ENCODE measurements around the gene KCNQ1. TPM values are rescaled to one million over a fixed set of nuclear protein-coding genes. Genes with fewer than 3 reads are reported as not detected.

Gene KCNQ1
- total RNA-seq, 1 experiment from 2014 or later: 1.0 TPM

DNA sequence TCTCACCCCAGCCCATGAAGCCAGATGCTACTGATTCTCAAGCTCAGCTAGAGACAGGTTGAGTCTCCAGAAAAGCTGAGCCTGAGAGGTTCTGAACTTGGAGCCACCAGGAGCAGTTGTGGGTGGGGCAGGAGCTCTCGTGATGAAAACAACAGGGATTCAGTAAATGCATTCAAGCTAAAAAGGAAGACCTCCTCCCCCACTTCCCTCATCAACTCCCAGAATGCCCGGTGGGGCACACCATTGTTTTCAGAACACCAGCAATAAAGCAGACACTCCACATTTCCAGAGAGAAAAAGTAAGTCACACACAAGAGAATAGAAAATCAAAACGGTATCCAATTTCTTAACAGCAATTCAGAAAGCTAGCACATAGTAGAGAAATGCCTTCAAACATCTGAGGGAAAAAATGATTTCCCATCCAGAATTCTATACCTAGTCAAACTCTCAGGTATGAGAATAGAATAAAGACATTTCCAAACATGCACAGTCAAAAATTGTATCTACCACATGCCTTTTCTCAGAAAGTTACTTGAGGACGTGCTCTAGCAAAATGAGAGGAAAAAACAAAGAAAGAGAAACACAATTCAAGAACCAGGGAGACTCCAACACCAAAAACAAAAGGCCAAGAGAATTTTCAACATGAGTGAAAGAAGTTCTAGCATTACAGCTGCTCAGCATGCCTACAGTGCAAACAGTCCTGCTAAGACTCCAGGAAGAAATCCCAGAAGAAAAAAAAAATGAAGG, 383.9 kb downstream of the KCNQ1 start:
- BruUV-seq (replicated peaks): no TSS peak
- no peaks in the 10 kb centered on the region for H3K27me3 ChIP-seq (replicated peaks; ENCODE audit: control insufficient read depth, insufficient read depth, low read length)
- Mint-ChIP-seq H3K36me3 (ENCODE audit: insufficient read depth, unreplicated experiment) (no peaks in the 10 kb centered on the region), H3K27me3 (ENCODE audit: insufficient read depth, unreplicated experiment) (no peaks in the 10 kb centered on the region), H3K27ac (ENCODE audit: unreplicated experiment) (no peak overlapping the region), H3K4me3 (ENCODE audit: unreplicated experiment) (no peak overlapping the region), H3K9me3 (ENCODE audit: unreplicated experiment) (peaks cover 36% of the 10 kb centered on the region), H3K4me1 (ENCODE audit: low read depth, unreplicated experiment) (peaks cover 8% of the 10 kb centered on the region)
- POLR2A ChIA-PET: no interaction called here
- H3K9me3 ChIP-seq: peaks cover 16% of the 10 kb centered on the region
- CTCF ChIA-PET: no interaction called here
- no peak for DNase-seq
- peaks cover 16% of the 10 kb centered on the region for H3K4me1 ChIP-seq
- H3K36me3 ChIP-seq (ENCODE audit: control insufficient read depth, insufficient read depth, low read length): no peaks in the 10 kb centered on the region
- H3K4me3 ChIP-seq (ENCODE audit: low read depth, low read length): no peak overlapping the region
- TF ChIP-seq, protein P1, sequence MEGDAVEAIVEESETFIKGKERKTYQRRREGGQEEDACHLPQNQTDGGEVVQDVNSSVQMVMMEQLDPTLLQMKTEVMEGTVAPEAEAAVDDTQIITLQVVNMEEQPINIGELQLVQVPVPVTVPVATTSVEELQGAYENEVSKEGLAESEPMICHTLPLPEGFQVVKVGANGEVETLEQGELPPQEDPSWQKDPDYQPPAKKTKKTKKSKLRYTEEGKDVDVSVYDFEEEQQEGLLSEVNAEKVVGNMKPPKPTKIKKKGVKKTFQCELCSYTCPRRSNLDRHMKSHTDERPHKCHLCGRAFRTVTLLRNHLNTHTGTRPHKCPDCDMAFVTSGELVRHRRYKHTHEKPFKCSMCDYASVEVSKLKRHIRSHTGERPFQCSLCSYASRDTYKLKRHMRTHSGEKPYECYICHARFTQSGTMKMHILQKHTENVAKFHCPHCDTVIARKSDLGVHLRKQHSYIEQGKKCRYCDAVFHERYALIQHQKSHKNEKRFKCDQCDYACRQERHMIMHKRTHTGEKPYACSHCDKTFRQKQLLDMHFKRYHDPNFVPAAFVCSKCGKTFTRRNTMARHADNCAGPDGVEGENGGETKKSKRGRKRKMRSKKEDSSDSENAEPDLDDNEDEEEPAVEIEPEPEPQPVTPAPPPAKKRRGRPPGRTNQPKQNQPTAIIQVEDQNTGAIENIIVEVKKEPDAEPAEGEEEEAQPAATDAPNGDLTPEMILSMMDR (IDR thresholded peaks at IDR 0.05; ENCODE audit: insufficient read depth in 1 of 2, low read depth in 1 of 2, low read length in 1 of 2, severe bottlenecking in 1 of 2, unreplicated experiment in 1 of 2): no peak
- intact Hi-C loops (cut with micrococcal nuclease; ENCODE audit: unreplicated experiment): no loop called here

DNA sequence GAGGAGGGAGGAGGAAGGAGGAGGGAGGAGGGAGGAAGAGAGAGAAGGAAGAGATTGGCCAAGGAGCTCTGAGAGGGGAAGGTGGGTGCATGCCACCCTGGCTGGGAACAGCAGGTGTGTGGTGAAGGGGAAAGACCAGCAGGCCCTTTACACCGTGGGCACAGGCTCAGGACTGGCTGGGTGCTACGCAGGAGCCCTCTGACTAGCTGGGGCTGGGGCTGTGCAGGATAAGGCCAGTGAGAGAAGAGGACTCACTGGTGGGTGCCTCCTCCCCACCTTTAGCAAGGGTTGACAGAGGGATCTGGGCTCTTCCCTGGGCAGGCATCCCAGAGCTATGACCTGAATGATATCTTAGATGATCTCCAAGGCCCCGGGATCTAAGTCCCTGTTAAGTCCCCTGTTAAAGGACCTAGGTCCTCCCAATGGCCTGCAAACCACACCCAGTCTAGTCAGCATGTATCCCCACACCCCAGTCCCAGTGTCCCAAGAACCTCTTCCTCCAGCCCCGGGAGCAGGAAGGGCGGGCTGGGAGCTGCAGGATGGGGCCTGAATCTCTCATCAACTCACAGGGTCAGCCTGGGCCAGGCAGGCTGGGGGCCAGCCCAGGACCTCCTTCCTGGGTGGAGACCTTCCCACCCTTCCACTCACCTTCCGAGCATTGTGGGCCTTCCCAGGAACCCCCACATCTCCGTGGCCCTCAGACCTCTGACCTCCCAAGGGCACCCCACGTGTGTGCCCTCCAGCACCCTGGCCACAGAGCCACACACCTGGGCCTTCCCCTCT, 385.4 kb downstream of the KCNQ1 start:
- CTCF ChIA-PET: interaction anchor here (0.6 kb wide), 1 partner anchor 1005 kb away, joined by 3 read pairs; no protein-coding TSS in a partner anchor
- Mint-ChIP-seq H3K4me3 (ENCODE audit: unreplicated experiment) (no peak overlapping the region), H3K36me3 (ENCODE audit: insufficient read depth, unreplicated experiment) (no peaks in the 10 kb centered on the region), H3K27ac (ENCODE audit: unreplicated experiment) (peak overlapping the region; percentile 36), H3K9me3 (ENCODE audit: unreplicated experiment) (peaks cover 25% of the 10 kb centered on the region), H3K27me3 (ENCODE audit: insufficient read depth, unreplicated experiment) (no peaks in the 10 kb centered on the region), H3K4me1 (ENCODE audit: low read depth, unreplicated experiment) (peaks cover 6% of the 10 kb centered on the region)
- BruUV-seq (replicated peaks): no TSS peak
- Histone ChIP-seq H3K4me1 (peaks cover 13% of the 10 kb centered on the region), H3K9me3 (peaks cover 13% of the 10 kb centered on the region; the same call in 1 of the 2 replicates), H3K4me3 (ENCODE audit: low read depth, low read length) (no peak overlapping the region), H3K36me3 (ENCODE audit: control insufficient read depth, insufficient read depth, low read length) (no peaks in the 10 kb centered on the region), H3K27me3 (replicated peaks; ENCODE audit: control insufficient read depth, insufficient read depth, low read length) (no peaks in the 10 kb centered on the region)
- POLR2A ChIA-PET: no interaction called here
- TF ChIP-seq, protein P1 (IDR thresholded peaks at IDR 0.05; ENCODE audit: insufficient read depth in 1 of 2, low read depth in 1 of 2, low read length in 1 of 2, severe bottlenecking in 1 of 2, unreplicated experiment in 1 of 2): no peak
- no peak for DNase-seq
- intact Hi-C loops (cut with micrococcal nuclease; ENCODE audit: unreplicated experiment): no loop called here

DNA sequence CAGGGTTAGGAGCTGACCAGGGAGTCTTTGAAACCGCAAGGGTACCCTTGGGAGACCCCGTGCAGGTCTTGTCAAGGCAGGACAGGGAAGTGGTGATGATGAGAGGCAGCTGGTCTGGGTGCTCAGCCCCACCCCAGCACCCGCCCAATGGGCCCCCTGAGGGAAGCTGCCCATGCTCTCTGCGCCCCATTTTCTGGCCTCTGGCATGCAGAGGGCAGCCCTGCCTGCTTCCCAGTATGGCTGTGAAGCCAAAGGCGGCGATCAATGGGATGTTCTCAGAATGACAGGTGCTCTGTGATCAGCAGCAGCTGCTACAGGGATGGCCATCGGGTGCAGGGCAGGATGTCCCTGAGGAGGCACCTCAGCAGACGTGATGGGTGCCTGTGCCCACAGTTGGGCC, 386.1 kb downstream of the KCNQ1 start:
- Histone ChIP-seq H3K27me3 (replicated peaks; ENCODE audit: control insufficient read depth, insufficient read depth, low read length) (no peaks in the 10 kb centered on the region), H3K36me3 (ENCODE audit: control insufficient read depth, insufficient read depth, low read length) (no peaks in the 10 kb centered on the region), H3K9me3 (peaks cover 10% of the 10 kb centered on the region; the same call in 1 of the 2 replicates), H3K4me1 (peaks cover 7% of the 10 kb centered on the region), H3K4me3 (ENCODE audit: low read depth, low read length) (no peak overlapping the region)
- BruUV-seq (replicated peaks): no TSS peak
- ChIA-PET CTCF (no interaction called here), POLR2A (no interaction called here)
- H3K27me3 Mint-ChIP-seq (ENCODE audit: insufficient read depth, unreplicated experiment): no peaks in the 10 kb centered on the region
- peaks cover 25% of the 10 kb centered on the region for H3K9me3 Mint-ChIP-seq (ENCODE audit: unreplicated experiment)
- H3K36me3 Mint-ChIP-seq (ENCODE audit: insufficient read depth, unreplicated experiment): no peaks in the 10 kb centered on the region
- TF ChIP-seq, protein P1 (IDR thresholded peaks at IDR 0.05; ENCODE audit: insufficient read depth in 1 of 2, low read depth in 1 of 2, low read length in 1 of 2, severe bottlenecking in 1 of 2, unreplicated experiment in 1 of 2): no peak
- intact Hi-C loops (cut with micrococcal nuclease; ENCODE audit: unreplicated experiment): no loop called here
- DNase-seq: no peak
- H3K4me1 Mint-ChIP-seq (ENCODE audit: low read depth, unreplicated experiment): no peaks in the 10 kb centered on the region
- no peak overlapping the region for H3K27ac Mint-ChIP-seq (ENCODE audit: unreplicated experiment)
- no peak overlapping the region for H3K4me3 Mint-ChIP-seq (ENCODE audit: unreplicated experiment)

All from Caco-2 (cell line).